ENCODE data around the gene CCDC85B. TPM values are rescaled to one million over a fixed set of nuclear protein-coding genes. Genes with fewer than 3 reads are reported as not detected.

CCDC85B gene
- total and polyA plus RNA-seq, 4 donors, result 20.7 to 63.4 (median 53.9) TPM

- no peak for TF ChIP-seq CTCF (IDR thresholded peaks at IDR 0.05; ENCODE audit: control extremely low read depth, extremely low read depth)
- no peak within 1 kb of the TSS for H3K9ac ChIP-seq (ENCODE audit: insufficient read depth in 1 of 2, low read length in 2 of 2)
- WGBS, 2 donors, result 2 to 3% methylated on average over 61 to 80 of the region's 80 CpGs
- ATAC-seq (ENCODE audit: insufficient read depth, low FRiP score), result peak; percentile 89
- peak; percentile 65 to 81 (median 65) for DNase-seq
- no peaks in the 10 kb centered on the region for H3K9me3 ChIP-seq (ENCODE audit: control insufficient read depth in 4 of 4, insufficient read depth in 3 of 4, low read length in 3 of 4)
- H3K4me3 ChIP-seq, result peak within 1 kb of the TSS; percentile 59
- H3K27me3 ChIP-seq (ENCODE audit: control insufficient read depth in 3 of 3, insufficient read depth in 3 of 3, low read length in 2 of 3), result peaks cover 0 to 56% (median 37%) of the 10 kb centered on the region in 3 donors
- H3K36me3 ChIP-seq (ENCODE audit: control insufficient read depth in 4 of 4, insufficient read depth in 4 of 4, low read length in 4 of 4), result no peaks in the 10 kb centered on the region
- peak within 1 kb of the TSS; percentile 86 to 93 for H3K27ac ChIP-seq (ENCODE audit: low read depth in 1 of 2, low read length in 1 of 2)
- H3K4me1 ChIP-seq (ENCODE audit: control insufficient read depth in 5 of 5, insufficient read depth in 5 of 5, low read length in 5 of 5), result peaks cover 0 to 4% (median 0%) of the 10 kb centered on the region in 5 donors
Observed at GRCh38 chr11:65900125-65900898, 9.8 kb downstream of the CCDC85B start, which contains the start of gene FOSL1. FOSL1 (minus strand) TSS chr11:65900388; CDS start chr11:65900339, 49 bp downstream.

GRCh38 chr11:65900899-65901180 is 10.4 kb downstream of the CCDC85B start:
- peak overlapping the region in 1 of 2 donors; percentile 93 for H3K27ac ChIP-seq (ENCODE audit: low read depth in 1 of 2, low read length in 1 of 2)
- DNase-seq (no peak), ATAC-seq (ENCODE audit: insufficient read depth, low FRiP score) (no peak)
- H3K9me3 ChIP-seq (ENCODE audit: control insufficient read depth in 4 of 4, insufficient read depth in 3 of 4, low read length in 3 of 4), result no peaks in the 10 kb centered on the region
- H3K36me3 ChIP-seq (ENCODE audit: control insufficient read depth in 4 of 4, insufficient read depth in 4 of 4, low read length in 4 of 4), result no peaks in the 10 kb centered on the region
- no peak overlapping the region for H3K9ac ChIP-seq (ENCODE audit: insufficient read depth in 1 of 2, low read length in 2 of 2)
- peaks cover 0 to 4% (median 0%) of the 10 kb centered on the region in 5 donors for H3K4me1 ChIP-seq (ENCODE audit: control insufficient read depth in 5 of 5, insufficient read depth in 5 of 5, low read length in 5 of 5)
- H3K4me3 ChIP-seq, result no peak overlapping the region
- TF ChIP-seq CTCF (IDR thresholded peaks at IDR 0.05; ENCODE audit: control extremely low read depth, extremely low read depth), result no peak
- WGBS, 2 donors, result 74 to 85% methylated on average over 11 of the region's 11 CpGs
- peaks cover 0 to 56% (median 37%) of the 10 kb centered on the region in 3 donors for H3K27me3 ChIP-seq (ENCODE audit: control insufficient read depth in 3 of 3, insufficient read depth in 3 of 3, low read length in 2 of 3)

- 18 to 25% methylated on average over 5 of the region's 5 CpGs for WGBS, 2 donors
- DNase-seq (no peak), ATAC-seq (ENCODE audit: insufficient read depth, low FRiP score) (no peak)
- H3K27me3 ChIP-seq (ENCODE audit: control insufficient read depth in 3 of 3, insufficient read depth in 3 of 3, low read length in 2 of 3), result peaks cover 0 to 39% (median 27%) of the 10 kb centered on the region in 3 donors
- TF ChIP-seq CTCF (IDR thresholded peaks at IDR 0.05; ENCODE audit: control extremely low read depth, extremely low read depth), result no peak
- peak overlapping the region in 1 of 2 donors; percentile 26 for H3K27ac ChIP-seq (ENCODE audit: low read depth in 1 of 2, low read length in 1 of 2)
- no peak overlapping the region for H3K9ac ChIP-seq (ENCODE audit: insufficient read depth in 1 of 2, low read length in 2 of 2)
- H3K9me3 ChIP-seq (ENCODE audit: control insufficient read depth in 4 of 4, insufficient read depth in 3 of 4, low read length in 3 of 4), result no peaks in the 10 kb centered on the region
- H3K4me1 ChIP-seq (ENCODE audit: control insufficient read depth in 5 of 5, insufficient read depth in 5 of 5, low read length in 5 of 5), result peaks cover 0 to 4% (median 0%) of the 10 kb centered on the region in 5 donors
- no peak overlapping the region for H3K4me3 ChIP-seq
- no peaks in the 10 kb centered on the region for H3K36me3 ChIP-seq (ENCODE audit: control insufficient read depth in 4 of 4, insufficient read depth in 4 of 4, low read length in 4 of 4)
Observed at GRCh38 chr11:65903068-65903481, 12.6 kb downstream of the CCDC85B start.
